IPS-18c (cell line): ENCODE results near the gene NOL9.
"Not testable (repeated sequence)": the region's sequence is repeated elsewhere in the genome, so short reads cannot be mapped to it uniquely, and the experiment has no call there.

Experiments used
- H3K4me3 ChIP-seq: 2 replicates; pipeline ENCODE4 v1.7.0; 2013; ENCODE audit warnings: low read depth, mild to moderate bottlenecking, low read length, moderate library complexity; ENCODE audit not compliant: insufficient read depth
- H3K9me3 ChIP-seq: one replicate; pipeline ENCODE4 v1.6.1; 2013; ENCODE audit warnings: mild to moderate bottlenecking, low read length, moderate library complexity; ENCODE audit not compliant: control insufficient read depth, insufficient read depth

The NOL9 gene

DNA sequence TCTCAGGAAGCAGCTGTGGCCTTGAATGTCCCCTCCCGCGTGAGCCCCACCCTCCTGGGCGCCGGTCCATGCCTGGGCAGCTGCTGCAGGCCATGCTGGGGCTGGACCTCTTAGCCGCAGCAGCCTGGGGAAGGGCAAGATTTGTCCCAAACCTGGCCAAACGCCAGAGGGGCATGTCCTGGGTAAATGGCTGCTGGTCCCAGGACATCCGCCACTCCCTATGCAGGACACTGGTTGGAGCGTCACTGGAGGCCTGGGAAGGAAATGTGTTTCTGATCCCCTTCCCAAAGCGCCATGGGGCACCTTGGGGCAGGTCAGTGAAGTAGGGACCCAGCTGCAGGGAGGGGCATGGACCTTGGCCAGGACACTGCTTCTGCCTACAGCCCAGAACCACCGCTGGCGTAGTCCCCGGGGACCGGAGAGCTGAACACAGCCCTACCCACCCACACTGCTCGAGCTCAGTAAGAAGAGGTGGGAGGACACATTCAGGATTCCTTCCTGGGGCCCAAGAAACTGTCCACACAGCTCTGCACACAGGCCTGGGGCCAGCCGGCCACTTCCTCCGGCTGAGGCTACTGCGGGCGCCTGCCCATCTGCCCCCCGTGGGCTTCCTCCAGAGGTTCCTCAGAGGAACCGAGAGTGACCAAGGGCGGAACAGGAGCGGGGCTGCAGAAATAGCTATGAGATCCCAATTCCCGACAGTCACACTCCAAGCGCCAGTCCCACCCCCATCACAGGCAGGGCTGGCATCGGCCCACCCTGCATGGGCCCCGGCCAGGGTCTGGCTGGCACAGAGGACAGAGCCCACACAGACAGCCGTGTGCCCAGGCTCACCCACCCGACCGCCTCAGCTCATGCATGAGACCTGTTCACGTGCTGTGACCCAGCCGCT, 52.1 kb downstream of the NOL9 start:
- H3K9me3 ChIP-seq = no peaks in the 10 kb centered on the region
- no peak overlapping the region for H3K4me3 ChIP-seq

DNA sequence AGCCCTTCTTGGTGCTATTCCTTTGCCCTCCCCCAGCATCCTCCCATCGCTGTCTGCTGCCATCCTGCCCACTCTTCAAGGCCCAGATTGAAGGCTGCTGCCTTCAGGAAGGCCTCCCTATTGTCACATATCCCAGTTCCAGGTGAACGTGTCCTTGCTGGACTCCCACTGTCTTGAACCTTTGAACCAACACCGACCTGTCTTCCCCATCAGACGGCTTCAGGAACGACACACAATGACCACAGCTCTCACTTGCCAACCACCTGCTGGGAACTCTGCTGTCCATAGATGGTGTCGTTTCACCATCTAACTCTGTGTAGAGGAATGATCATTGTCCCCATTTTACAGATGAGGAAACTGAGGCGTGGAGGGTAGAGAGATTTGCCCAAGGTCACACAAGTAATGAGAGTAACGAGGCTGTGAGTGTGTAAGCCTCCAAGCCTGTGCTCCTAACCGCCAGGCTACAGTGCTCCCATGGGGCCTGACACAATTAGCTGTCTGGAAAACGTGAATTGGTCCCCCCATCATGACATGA, 53.0 kb downstream of the NOL9 start:
- no peak overlapping the region for H3K4me3 ChIP-seq
- H3K9me3 ChIP-seq = no peaks in the 10 kb centered on the region

DNA sequence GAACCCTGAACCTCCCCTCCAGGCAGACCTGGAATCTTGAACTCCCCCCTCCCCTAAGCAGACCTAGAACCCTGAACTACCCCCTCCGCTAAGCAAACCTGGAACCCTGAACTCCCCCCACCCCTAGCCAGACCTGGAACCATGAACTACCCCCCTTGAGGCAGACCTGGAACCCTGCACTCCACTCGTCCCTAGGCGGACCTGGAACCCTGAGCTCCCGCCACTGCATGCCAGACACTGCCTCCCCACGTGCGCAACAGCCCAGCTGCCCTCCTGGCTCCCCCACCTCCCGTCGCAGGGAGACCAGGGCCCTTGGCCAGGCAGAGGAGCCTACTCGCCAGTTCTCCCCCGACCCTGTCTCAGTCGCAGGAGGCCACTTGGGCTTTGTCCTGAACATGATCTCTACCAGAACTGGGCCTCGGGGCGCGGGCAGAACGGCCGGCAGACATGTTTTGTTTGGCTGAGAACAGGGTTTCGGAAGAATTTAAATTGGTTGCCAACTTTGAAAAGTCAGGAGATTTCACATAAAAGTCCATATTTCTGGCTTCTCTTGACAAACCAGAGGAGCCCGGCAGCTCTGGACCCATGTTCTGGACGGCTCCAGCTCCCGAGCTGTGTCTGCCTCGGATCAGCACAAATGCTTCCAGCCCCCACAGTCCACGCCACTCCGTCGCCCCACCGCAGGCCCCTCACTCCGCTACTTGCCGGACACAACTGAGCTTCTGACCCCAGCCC, 53.6 kb downstream of the NOL9 start:
- H3K4me3 ChIP-seq = no peak overlapping the region
- no peaks in the 10 kb centered on the region for H3K9me3 ChIP-seq

DNA sequence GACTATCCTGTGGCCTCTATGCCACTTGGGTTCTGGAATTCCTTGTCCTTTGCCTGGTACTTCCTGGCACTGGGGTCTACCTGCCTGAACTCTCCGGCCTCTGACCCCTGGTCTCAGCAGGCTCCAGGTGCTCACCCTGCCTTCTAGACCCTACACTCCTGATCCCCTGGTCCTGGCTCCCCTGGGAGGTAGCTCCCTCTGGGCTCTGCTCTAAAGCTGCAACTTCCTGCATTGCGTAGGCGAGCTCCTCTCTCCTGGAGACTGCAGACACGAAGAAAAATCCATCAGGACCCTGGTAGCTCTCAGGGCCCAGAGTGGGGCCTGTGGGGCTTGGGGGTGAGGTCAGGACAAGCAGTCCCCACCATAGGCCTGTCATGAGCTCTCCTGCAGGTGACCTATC, 55.0 kb downstream of the NOL9 start:
- Histone ChIP-seq H3K4me3 (no peak overlapping the region), H3K9me3 (no peaks in the 10 kb centered on the region)

DNA sequence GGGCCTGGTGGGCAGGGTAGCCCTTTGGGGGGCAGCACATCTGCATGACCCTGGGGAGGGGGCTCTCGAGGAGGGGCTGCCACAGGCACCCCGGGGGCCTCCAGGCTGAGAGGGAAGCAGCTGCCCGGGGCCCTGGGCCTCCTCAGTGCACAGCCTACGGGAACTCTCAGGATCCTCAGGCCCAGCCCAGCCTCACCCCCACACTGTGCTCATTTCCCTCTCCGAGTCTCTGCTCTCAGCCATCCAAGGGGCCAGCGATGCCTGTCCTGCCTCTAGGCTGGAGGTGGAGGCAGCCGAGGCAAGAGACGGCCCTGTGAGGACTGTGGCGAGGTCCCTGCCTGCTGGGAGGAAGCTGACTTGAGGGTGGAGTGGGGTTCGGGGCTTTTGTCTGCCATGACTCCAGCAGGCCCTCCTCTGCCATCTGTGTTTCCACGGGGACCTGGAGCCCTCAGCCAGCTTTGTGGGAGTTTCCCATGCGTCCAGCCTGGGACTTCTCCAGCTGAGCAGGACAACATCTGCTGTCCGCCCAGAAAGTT, 55.7 kb downstream of the NOL9 start:
- Histone ChIP-seq H3K9me3 (no peaks in the 10 kb centered on the region), H3K4me3 (no peak overlapping the region)

DNA sequence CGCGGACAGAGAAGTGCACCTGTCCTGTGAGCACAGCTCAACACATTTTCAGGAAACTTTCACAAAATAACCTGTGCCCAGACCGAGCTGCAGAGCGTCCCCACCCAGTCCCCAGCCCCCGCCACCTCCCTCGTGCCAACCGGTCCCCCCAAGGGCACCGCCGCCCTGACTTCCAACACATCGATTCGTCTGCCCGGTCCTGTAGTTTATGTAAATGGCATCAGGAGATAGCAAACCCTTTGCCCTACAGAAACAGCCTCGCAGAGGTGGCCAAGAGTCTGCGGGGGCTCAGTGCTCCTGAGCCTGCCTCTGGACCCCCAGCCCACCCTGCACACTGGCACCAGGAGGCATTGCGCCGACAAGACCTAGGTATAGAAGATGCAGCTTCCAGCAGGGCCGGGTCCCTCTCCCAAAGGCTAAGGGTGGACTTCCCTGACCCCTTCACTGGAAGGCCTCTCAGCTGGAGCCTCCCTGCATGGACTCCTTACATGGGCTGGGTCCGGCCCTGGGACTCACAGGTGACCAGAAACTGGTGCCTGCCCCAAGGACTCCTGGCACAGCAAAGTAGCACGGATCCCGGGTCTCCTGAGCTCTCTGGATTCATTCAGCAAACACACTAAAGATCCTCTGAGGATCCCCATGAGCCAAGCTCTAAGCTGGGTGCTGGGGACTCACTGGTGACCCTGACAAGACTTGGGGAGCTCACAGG, 56.3 kb downstream of the NOL9 start:
- H3K9me3 ChIP-seq = no peaks in the 10 kb centered on the region
- H3K4me3 ChIP-seq = peak overlapping the region; percentile 63

DNA sequence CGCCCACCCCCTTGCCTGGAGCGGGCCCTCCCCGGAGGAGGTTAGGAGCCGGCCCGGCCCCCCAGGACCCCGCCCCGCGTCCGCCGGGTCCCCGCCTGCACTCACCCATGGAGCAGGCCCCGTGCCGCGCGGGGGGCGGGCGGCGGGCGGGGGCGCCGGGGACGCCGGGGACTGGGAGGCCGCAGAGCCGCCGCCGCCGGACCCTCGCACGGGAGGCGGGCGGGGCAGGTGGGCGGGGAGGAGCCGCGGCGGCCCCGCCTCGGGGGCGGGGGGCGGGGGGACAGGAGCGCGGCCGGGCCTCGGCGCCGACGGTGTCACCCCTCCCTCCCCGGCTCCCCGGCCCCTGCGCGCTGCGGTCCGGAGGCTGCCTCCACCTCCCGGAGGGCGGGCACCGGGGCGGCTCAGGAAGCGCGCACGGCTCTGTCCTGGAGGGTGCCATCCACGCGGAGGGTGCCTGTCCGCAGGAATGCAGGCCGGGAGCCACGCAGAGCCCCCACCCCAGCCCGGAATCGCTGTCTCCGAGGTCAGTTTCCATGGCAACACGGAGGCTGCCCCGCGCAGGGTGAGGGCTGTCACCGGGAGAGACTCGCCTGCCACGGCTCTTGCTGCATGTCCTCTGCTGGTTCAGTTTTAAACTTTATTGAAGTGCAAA, 57.0 kb downstream of the NOL9 start:
- Histone ChIP-seq H3K9me3 (no peaks in the 10 kb centered on the region), H3K4me3 (peak overlapping the region; percentile 63)

DNA sequence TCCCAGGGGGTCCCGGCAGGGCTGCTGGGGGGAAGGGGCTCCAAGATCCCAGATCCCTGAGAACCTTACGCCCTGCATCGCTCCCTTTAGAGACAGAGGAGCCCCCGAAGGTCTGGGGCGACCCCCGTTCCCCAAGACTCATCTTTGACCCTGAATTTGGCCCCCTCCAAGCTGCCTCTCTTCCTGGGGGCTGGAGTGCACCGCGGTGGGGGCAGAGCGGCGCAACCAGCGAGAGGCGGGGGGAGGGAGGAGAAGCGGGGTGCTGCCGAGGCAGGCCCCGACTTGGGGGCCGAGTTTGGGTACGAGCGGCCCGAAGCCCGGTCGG, 57.5 kb downstream of the NOL9 start:
- Histone ChIP-seq H3K9me3 (no peaks in the 10 kb centered on the region), H3K4me3 (peak overlapping the region; percentile 59)

DNA sequence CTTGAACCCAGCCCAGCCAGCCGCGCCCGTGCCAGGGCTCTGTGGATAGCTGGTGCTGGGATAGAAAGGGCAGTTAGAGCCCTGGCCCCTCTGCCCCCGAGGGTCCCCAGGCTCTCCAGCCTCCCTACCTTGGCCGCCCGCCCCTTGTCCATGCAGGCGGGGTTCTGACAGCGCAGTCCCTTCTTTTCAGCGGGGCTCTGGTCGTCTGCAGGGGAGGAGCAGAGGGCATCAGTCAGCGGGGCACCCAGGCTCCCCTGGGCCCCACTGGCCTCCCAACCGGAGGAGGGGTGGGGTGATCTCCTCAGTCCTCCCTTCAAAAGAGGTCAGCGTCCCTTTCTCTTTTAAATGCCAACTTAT, 58.0 kb downstream of the NOL9 start:
- Histone ChIP-seq H3K9me3 (no peaks in the 10 kb centered on the region), H3K4me3 (peak overlapping the region; percentile 59)

DNA sequence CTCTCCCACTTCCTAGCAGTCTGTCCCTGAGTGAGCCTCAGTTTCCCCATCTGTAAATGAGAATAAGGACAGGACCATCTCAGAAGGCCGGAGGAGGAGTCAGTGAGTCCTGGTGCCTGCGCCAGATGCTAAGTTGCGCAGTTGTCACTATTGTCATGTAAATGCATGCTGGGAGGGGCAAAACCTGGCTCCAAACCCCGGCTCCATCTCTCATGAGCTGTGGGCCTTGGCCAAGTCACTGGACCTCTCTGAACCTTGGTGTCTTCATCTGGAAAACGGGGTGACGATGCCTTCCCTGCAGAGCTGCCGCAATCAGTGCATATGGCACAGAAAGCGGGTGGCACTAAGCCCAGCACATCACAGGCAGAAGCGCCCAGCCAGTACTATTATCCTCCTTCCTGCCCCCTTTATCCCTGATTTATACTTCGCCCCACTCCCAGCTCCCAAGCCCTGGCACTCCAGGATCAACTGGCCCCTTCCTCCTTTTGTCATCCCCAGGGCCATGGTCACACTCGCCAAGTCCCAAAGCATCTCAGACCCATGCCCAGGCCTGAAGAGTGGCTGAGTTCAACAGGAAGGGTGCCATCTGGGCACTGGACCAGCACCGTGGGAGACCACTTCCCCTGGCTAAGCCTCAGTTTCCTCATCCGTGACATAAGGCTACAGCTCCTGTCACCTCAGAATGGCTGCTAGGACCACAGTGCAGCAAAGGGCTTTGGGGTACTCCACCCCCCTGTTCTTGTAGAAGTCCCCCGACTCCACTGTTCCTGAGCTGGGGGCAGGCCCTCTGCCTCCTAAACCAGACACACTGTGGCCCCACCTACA, 58.6 kb downstream of the NOL9 start:
- H3K4me3 ChIP-seq = peak overlapping the region; percentile 59

DNA sequence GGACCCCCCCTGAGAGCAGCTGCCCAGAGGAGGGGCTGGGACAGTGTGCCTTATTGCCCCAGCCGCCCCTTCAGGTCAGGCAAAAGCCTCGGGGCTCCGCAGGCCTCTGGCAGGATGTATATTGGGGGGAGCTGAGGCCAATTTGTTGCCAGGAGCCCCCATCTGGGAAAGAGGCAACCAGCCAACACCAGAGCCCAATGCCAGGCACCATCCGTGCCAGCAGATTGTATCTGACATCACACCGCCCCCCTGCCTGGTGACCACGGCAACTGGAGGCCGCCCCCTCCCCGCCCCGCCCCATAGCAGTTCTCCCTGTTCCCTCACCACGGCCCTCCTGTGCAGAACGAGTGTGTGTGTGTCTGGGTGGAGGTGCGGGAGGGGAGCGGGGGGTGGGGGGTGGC, 59.3 kb downstream of the NOL9 start:
- H3K9me3 ChIP-seq = no peaks in the 10 kb centered on the region
- no peak overlapping the region for H3K4me3 ChIP-seq

More for the DNA sequence above, 58.6 kb downstream of the NOL9 start:
- no peaks in the 10 kb centered on the region for H3K9me3 ChIP-seq

DNA sequence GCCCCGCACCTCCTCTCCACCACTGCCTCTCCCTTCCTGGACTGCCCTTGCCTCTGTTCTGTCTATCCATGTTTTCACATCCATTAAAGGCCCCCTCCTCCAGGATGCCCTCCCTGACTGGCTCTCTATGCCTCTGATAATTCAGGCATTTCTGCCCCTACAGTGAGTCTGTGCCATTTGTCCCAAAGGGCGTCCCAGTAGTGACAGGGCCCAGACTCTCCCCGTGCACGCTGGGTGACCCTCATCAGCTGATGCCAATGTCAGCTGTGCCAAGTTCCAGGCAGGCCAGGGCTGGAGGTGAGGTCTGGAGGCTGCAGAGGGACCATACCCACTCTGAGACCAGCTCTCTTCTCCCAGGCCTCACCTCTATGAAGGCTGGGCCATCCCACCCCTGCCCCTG, 59.7 kb downstream of the NOL9 start:
- Histone ChIP-seq H3K9me3 (no peaks in the 10 kb centered on the region), H3K4me3 (no peak overlapping the region)

DNA sequence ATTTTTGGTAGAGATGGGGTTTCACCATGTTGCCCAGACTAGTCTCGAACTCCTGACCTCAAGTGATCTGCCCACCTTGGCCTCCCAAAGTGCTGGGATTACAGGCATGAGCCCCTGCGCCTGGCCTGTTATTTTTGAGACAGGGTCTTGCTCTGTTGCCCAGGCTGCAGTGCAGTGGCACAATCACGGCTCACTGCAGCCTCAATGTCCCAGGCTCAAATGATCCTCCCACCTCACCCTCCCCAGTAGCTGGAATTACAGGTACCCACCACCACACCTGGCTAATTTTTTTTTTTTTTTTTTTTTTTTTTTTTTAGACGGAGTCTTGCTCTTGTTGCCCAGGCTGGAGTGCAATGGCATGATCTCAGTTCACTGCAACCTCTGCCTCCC, 60.5 kb downstream of the NOL9 start:
- not testable (repeated sequence) for H3K4me3 ChIP-seq, H3K9me3 ChIP-seq

DNA sequence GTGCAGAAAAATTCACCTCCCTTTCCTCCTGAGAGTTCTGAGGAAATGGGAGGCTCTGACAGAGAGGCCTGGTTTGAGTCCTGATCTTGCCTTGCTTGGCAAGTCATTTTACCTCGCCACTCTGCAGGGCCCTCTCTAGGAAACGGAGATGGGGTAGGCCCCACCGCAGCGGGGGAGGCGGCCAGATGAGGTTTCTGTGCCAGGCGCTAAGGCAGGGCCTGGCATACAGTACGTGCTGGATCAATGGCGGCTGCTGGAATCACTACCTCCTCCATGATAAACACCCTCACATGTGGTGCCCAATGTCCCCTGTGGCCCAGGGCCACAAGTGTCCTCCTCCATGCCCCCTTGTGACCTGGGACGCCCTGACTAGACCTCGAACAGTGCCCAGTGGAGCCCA, 62.3 kb downstream of the NOL9 start:
- Histone ChIP-seq H3K4me3 (no peak overlapping the region; the same call in 1 of the 2 replicates), H3K9me3 (no peaks in the 10 kb centered on the region)

DNA sequence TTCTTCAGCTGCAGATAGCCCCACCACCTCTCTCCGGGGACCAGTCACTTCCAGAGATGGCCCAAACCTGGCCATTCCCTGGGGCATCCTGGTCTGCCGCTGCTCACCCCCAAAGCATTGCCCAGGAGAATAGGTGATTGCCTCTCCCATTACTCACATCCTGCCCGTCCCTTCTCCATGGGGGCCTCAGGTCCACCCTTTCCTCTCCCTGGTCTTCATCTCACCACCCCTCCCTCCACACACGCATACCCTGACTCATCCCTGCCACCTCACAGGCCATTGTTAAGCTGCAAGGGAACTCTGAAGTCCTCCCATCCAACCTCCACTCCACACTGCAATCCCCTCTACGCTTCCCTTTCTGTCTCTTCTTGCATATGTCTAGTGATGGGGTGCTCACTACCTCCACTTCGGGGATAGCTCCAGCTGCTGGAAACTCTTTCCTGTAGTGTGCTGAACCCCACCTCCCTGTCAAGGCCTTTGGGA, 62.8 kb downstream of the NOL9 start, which contains the start of gene PLEKHG5:
Gene PLEKHG5 (minus strand): TSS at position 188 of the 483 bp plus-strand sequence. CDS start 14,096 bp downstream, outside the sequence.
- Histone ChIP-seq H3K4me3 (peak within 1 kb of the TSS; percentile 84), H3K9me3 (no peaks in the 10 kb centered on the region)

DNA sequence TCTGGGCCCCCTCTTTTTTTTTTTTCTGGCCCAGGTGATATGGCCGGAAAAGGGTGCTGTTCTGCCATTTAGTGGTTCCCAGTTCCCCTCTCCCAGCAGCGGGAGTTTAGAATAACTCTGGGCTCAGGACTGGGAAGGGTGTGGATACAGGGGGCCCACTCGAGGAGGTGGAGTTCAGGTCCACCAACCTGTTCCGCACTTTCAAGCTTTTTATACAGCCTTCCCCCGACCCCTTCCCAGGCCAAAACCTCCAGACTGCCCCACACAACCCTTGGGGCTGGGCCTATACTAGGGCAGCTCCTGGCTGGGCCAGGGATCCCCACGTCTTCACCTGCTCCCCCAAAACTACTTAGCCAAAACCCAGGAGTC, 63.2 kb downstream of the NOL9 start:
- H3K9me3 ChIP-seq = no peaks in the 10 kb centered on the region
- H3K4me3 ChIP-seq = peak overlapping the region; percentile 84
